Measurements from ENCODE around the gene MYH14. TPM values are rescaled to one million over a fixed set of nuclear protein-coding genes. Genes with fewer than 3 reads are reported as not detected.

The MYH14 gene
- total and polyA plus RNA-seq, 2 donors (not counting 1 experiment from before 2014, with no cell fraction given), result not detected

GRCh38 chr19:50238043-50238442, 34.6 kb downstream of the MYH14 start:
- Histone ChIP-seq H3K36me3 (ENCODE audit: control insufficient read depth, insufficient read depth, low read length) (no peaks in the 10 kb centered on the region), H3K4me1 (ENCODE audit: control insufficient read depth, extremely low read depth, insufficient read depth, low read length) (no peaks in the 10 kb centered on the region), H3K27me3 (ENCODE audit: control insufficient read depth, insufficient read depth, low read length) (no peaks in the 10 kb centered on the region), H3K4me2 (ENCODE audit: extremely low read depth, insufficient read depth, low read length) (no peak overlapping the region), H3K79me2 (ENCODE audit: control insufficient read depth, insufficient read depth, low read length) (no peaks in the 10 kb centered on the region), H3K27ac (ENCODE audit: insufficient read depth, low read length) (no peak overlapping the region), H4K20me1 (ENCODE audit: control insufficient read depth, extremely low read depth, insufficient read depth, low read length) (no peaks in the 10 kb centered on the region), H2AFZ (ENCODE audit: low read length) (no peak overlapping the region), H3K9ac (ENCODE audit: insufficient read depth, low read length) (no peak overlapping the region), H3K9me3 (ENCODE audit: control insufficient read depth, insufficient read depth, low read depth, low read length) (no peaks in the 10 kb centered on the region), H3K4me3 (replicated peaks in 1 of 4; ENCODE audit: control extremely low read depth in 1 of 4, insufficient read depth in 1 of 4, low read depth in 3 of 4, low read length in 4 of 4) (no peak overlapping the region)
- no peak for DNase-seq (ENCODE audit: low read depth in 2 of 2)
- TF ChIP-seq EZH2 (IDR thresholded peaks at IDR 0.05; ENCODE audit: low read length, missing control alignments) (no peak), CTCF (conservative IDR thresholded peaks at IDR 0.05 in 1 of 2, IDR thresholded peaks at IDR 0.05 in 1 of 2; ENCODE audit: low read depth in 1 of 2, low read length in 2 of 2) (no peak)

GRCh38 chr19:50239921-50240590, 36.6 kb downstream of the MYH14 start:
- no peak overlapping the region for H3K9ac ChIP-seq (ENCODE audit: insufficient read depth, low read length)
- TF ChIP-seq CTCF (conservative IDR thresholded peaks at IDR 0.05 in 1 of 2, IDR thresholded peaks at IDR 0.05 in 1 of 2; ENCODE audit: low read depth in 1 of 2, low read length in 2 of 2), result no peak
- no peak for TF ChIP-seq EZH2 (IDR thresholded peaks at IDR 0.05; ENCODE audit: low read length, missing control alignments)
- DNase-seq (ENCODE audit: low read depth in 2 of 2), result no peak
- H3K4me3 ChIP-seq (replicated peaks in 1 of 4; ENCODE audit: control extremely low read depth in 1 of 4, insufficient read depth in 1 of 4, low read depth in 3 of 4, low read length in 4 of 4), result no peak overlapping the region
- H3K36me3 ChIP-seq (ENCODE audit: control insufficient read depth, insufficient read depth, low read length), result no peaks in the 10 kb centered on the region
- no peak overlapping the region for H3K4me2 ChIP-seq (ENCODE audit: extremely low read depth, insufficient read depth, low read length)
- no peak overlapping the region for H2AFZ ChIP-seq (ENCODE audit: low read length)
- H3K27ac ChIP-seq (ENCODE audit: insufficient read depth, low read length), result no peak overlapping the region
- H3K79me2 ChIP-seq (ENCODE audit: control insufficient read depth, insufficient read depth, low read length), result no peaks in the 10 kb centered on the region
- no peaks in the 10 kb centered on the region for H3K9me3 ChIP-seq (ENCODE audit: control insufficient read depth, insufficient read depth, low read depth, low read length)
- no peaks in the 10 kb centered on the region for H3K4me1 ChIP-seq (ENCODE audit: control insufficient read depth, extremely low read depth, insufficient read depth, low read length)
- H3K27me3 ChIP-seq (ENCODE audit: control insufficient read depth, insufficient read depth, low read length), result no peaks in the 10 kb centered on the region
- no peaks in the 10 kb centered on the region for H4K20me1 ChIP-seq (ENCODE audit: control insufficient read depth, extremely low read depth, insufficient read depth, low read length)

GRCh38 chr19:50242581-50242980, 39.2 kb downstream of the MYH14 start:
- Histone ChIP-seq H3K9ac (ENCODE audit: insufficient read depth, low read length) (no peak overlapping the region), H2AFZ (ENCODE audit: low read length) (no peak overlapping the region), H3K79me2 (ENCODE audit: control insufficient read depth, insufficient read depth, low read length) (no peaks in the 10 kb centered on the region), H3K36me3 (ENCODE audit: control insufficient read depth, insufficient read depth, low read length) (no peaks in the 10 kb centered on the region), H3K4me1 (ENCODE audit: control insufficient read depth, extremely low read depth, insufficient read depth, low read length) (no peaks in the 10 kb centered on the region), H3K4me3 (replicated peaks in 1 of 4; ENCODE audit: control extremely low read depth in 1 of 4, insufficient read depth in 1 of 4, low read depth in 3 of 4, low read length in 4 of 4) (no peak overlapping the region), H3K9me3 (ENCODE audit: control insufficient read depth, insufficient read depth, low read depth, low read length) (no peaks in the 10 kb centered on the region), H3K27ac (ENCODE audit: insufficient read depth, low read length) (no peak overlapping the region), H3K27me3 (ENCODE audit: control insufficient read depth, insufficient read depth, low read length) (no peaks in the 10 kb centered on the region), H3K4me2 (ENCODE audit: extremely low read depth, insufficient read depth, low read length) (no peak overlapping the region), H4K20me1 (ENCODE audit: control insufficient read depth, extremely low read depth, insufficient read depth, low read length) (no peaks in the 10 kb centered on the region)
- TF ChIP-seq CTCF (conservative IDR thresholded peaks at IDR 0.05 in 1 of 2, IDR thresholded peaks at IDR 0.05 in 1 of 2; ENCODE audit: low read depth in 1 of 2, low read length in 2 of 2) (no peak), EZH2 (IDR thresholded peaks at IDR 0.05; ENCODE audit: low read length, missing control alignments) (no peak)
- peak in 1 of 2 donors; percentile 1 for DNase-seq (ENCODE audit: low read depth in 2 of 2)
